GM12878 (cell line): ENCODE measurements around the gene CHERP. TPM values are rescaled to one million over a fixed set of nuclear protein-coding genes. Genes with fewer than 3 reads are reported as not detected.

Experiments used
- BMI1 ChIP-seq: fragments of 450-650 bp; IDR thresholded peaks from 2 replicates; pipeline ENCODE4 v1.6.1; 2016; ENCODE audit warnings: mild to moderate bottlenecking, moderate library complexity, borderline replicate concordance
- CEBPZ ChIP-seq: fragments of 150-350 bp; IDR thresholded peaks from 2 replicates; pipeline ENCODE4 v1.6.1; 2016; ENCODE audit warnings: low read depth, low read length
- EP300 ChIP-seq, 2 experiments: fragments of 150-350 bp in 1 of 2; IDR thresholded peaks; 2 replicates each; pipeline ENCODE4 v1.6.1; 2011 to 2012; ENCODE audit warnings: low read depth in 2 of 2, low read length in 2 of 2, borderline replicate concordance in 1 of 2, improper control_type of control experiment in 1 of 2, inconsistent platforms in 1 of 2; ENCODE audit not compliant: control insufficient read depth in 1 of 2
- ESRRA ChIP-seq: IDR thresholded peaks from 2 replicates; pipeline ENCODE4 v1.6.1; 2012; ENCODE audit warnings: mild to moderate bottlenecking, low read length, improper control_type of control experiment
- HCFC1 ChIP-seq: fragments of 150-350 bp; IDR thresholded peaks from 2 replicates; pipeline ENCODE4 v1.6.1; 2014; ENCODE audit warnings: low read length
- HDAC6 ChIP-seq: fragments of 200-600 bp; sonication (generic); IDR thresholded peaks from one replicate; pipeline ENCODE4 v1.8.0; 2017; ENCODE audit warnings: antibody characterized with exemption; ENCODE audit not compliant: unreplicated experiment
- HSF1 ChIP-seq: fragments of 150-350 bp; IDR thresholded peaks from 2 replicates; pipeline ENCODE4 v1.6.1; 2014; ENCODE audit warnings: mild to moderate bottlenecking, low read depth, low read length
- MLLT1 ChIP-seq: fragments of 450-650 bp; IDR thresholded peaks from 2 replicates; pipeline ENCODE4 v1.6.1; 2016; ENCODE audit warnings: mild to moderate bottlenecking
- NR2C1 ChIP-seq: fragments of 450-650 bp; IDR thresholded peaks from 2 replicates; pipeline ENCODE4 v1.6.1; 2017; ENCODE audit warnings: antibody characterized with exemption, mild to moderate bottlenecking, moderate library complexity
- NR2C2 ChIP-seq: IDR thresholded peaks from 2 replicates; pipeline ENCODE4 v1.6.1; 2011; ENCODE audit warnings: borderline replicate concordance, low read depth; ENCODE audit not compliant: control insufficient read depth, insufficient read length
- PKNOX1 ChIP-seq: fragments of 450-650 bp; IDR thresholded peaks from 2 replicates; pipeline ENCODE4 v1.6.1; 2016; ENCODE audit warnings: mild to moderate bottlenecking
- POLR2AphosphoS2 ChIP-seq: IDR thresholded peaks from 2 replicates; pipeline ENCODE4 v1.6.1; 2011; ENCODE audit warnings: low read depth, mild to moderate bottlenecking, low read length, improper control_type of control experiment, moderate library complexity
- POLR2AphosphoS5 ChIP-seq: IDR thresholded peaks from 2 replicates; pipeline ENCODE4 v1.6.1; 2011; ENCODE audit warnings: mild to moderate bottlenecking, low read length, inconsistent platforms
- RCOR1 ChIP-seq: conservative IDR thresholded peaks from 2 replicates; pipeline ENCODE4 v1.6.1; 2012; ENCODE audit warnings: low read depth, low read length, improper control_type of control experiment
- SREBF1 ChIP-seq: IDR thresholded peaks from 2 replicates; pipeline ENCODE4 v1.6.1; 2012; ENCODE audit warnings: mild to moderate bottlenecking, low read length
- SREBF2 ChIP-seq: IDR thresholded peaks from 2 replicates; pipeline ENCODE4 v1.6.1; 2012; ENCODE audit warnings: mild to moderate bottlenecking, low read length
- TARDBP ChIP-seq: IDR thresholded peaks from 2 replicates; pipeline ENCODE4 v1.6.1; 2016; ENCODE audit warnings: borderline replicate concordance
- YY1 ChIP-seq: IDR thresholded peaks from 2 replicates; pipeline ENCODE4 v1.6.1; 2011; ENCODE audit warnings: low read depth, mild to moderate bottlenecking, low read length
- ZBTB33 ChIP-seq: fragments of 450-650 bp; IDR thresholded peaks from 2 replicates; pipeline ENCODE4 v1.6.1; 2017; ENCODE audit warnings: mild to moderate bottlenecking
- ZNF274 ChIP-seq: IDR thresholded peaks from one replicate; pipeline ENCODE4 v1.8.0; 2011; ENCODE audit not compliant: insufficient read length, insufficient read depth
- ZSCAN29 ChIP-seq: fragments of 450-650 bp; IDR thresholded peaks from 2 replicates; pipeline ENCODE4 v1.6.1; 2017; ENCODE audit warnings: mild to moderate bottlenecking, moderate library complexity
- polyA plus RNA-seq, 11 experiments: library from polyadenylated mRNA; depleted of rRNA in 4 of 11; unstranded in 6 of 11; stranded (reverse) in 5 of 11; fragments of >200 nt; fragmentation: Nextera tagmentation in 4 of 11; fragmentation: Illumina TruSeq in 1 of 11; extraction: Ambion mirVana in 4 of 11; extraction: Trizol in 1 of 11; gene quantifications; 1 replicate in 1 of 11; 2 replicates in 10 of 11; pipeline versions ENCODE4 v1.2.1 to v1.2.3, GENCODE V29; 2011 to 2016; ENCODE audit warnings: inconsistent platforms in 2 of 11, missing spikeins in 2 of 11, low read depth in 1 of 11
- total RNA-seq, 4 experiments: library from RNA; depleted of rRNA in 3 of 4; stranded (reverse); fragments of >200 nt in 3 of 4; fragmentation: Illumina TruSeq in 1 of 4; extraction: Trizol in 1 of 4; gene quantifications; 2 replicates each; pipeline versions ENCODE4 v1.2.1 to v1.2.3, GENCODE V29; 2013 to 2021

Gene CHERP
- total and polyA plus RNA-seq, 10 of the 15 experiments (the other 5 are each of a cell fraction or from before 2014, with no cell fraction given), result 0.66 to 65.3 (median 12.2) TPM

- TF ChIP-seq BMI1 (no peak; the same call in 1 of the 2 replicates), ESRRA (peak; percentile 35; the same call in 1 of the 2 replicates), MLLT1 (peak; percentile 91), HDAC6 (no peak), CEBPZ (no peak), ZBTB33 (no peak), TARDBP (no peak), ZSCAN29 (no peak), SREBF1 (0 out of 2 replicates have a peak, but pooled peaks have one; percentile 40), ZNF274 (no peak), EP300 (IDR thresholded peaks at IDR 0.05; ENCODE audit: borderline replicate concordance in 1 of 2, control insufficient read depth in 1 of 2, low read depth in 2 of 2, low read length in 2 of 2) (peak; percentile 86 to 93), HCFC1 (peak; percentile 39), RCOR1 (no peak), PKNOX1 (peak; percentile 97), HSF1 (no peak), SREBF2 (peak; percentile 31; the same call in 1 of the 2 replicates), YY1 (peak; percentile 24), POLR2AphosphoS2 (peak; percentile 97), NR2C1 (no peak), NR2C2 (no peak), POLR2AphosphoS5 (peak; percentile 94)
Observed at GRCh38 chr19:16584248-16585093, 42.2 kb upstream of the CHERP start (continued).
